GM12892 (cell line): ENCODE data around the gene TRABD2B.

Source experiments
- POLR2A ChIP-seq: IDR thresholded peaks from 2 replicates; pipeline ENCODE4 v1.6.1; 2011; ENCODE audit warnings: low read depth, low read length, control low read depth
- POLR2AphosphoS5 ChIP-seq: IDR thresholded peaks from 2 replicates; pipeline ENCODE4 v1.6.1; 2011; ENCODE audit warnings: low read depth, low read length, control low read depth

- TF ChIP-seq POLR2A (no peak), POLR2AphosphoS5 (no peak)
These were observed 140.2 kb downstream of the TRABD2B start for GRCh38 chr1:47856996-47857395.
